ENCODE data around the gene MOCS2.

Gene MOCS2

DNA sequence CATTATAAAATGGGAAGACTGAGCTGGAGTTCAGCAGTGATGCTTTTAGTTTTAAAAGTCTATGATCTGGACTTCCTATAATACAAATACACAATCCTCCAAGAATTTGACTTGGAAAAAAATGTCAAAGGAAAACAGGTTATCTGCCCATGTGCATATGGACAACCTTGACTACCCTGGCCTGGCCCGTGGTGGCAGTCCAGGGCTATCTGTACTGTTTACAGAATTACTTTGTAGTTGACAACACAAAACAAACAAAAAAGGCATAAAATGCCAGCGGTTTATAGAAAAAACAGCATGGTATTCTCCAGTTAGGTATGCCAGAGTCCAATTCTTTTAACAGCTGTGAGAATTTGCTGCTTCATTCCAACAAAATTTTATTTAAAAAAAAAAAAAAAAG, 17.3 kb downstream of the MOCS2 start:
- H3K36me3 ChIP-seq (ENCODE audit: control insufficient read depth in 1 of 2, insufficient read depth in 2 of 2, low read length in 2 of 2), result peaks cover 9% of the 10 kb centered on the region in 2 donors
- no peak overlapping the region for H3K4me3 ChIP-seq (ENCODE audit: low read depth in 1 of 2, low read length in 2 of 2)
- H3K27ac ChIP-seq (ENCODE audit: low read length), result no peak overlapping the region
- H3K27me3 ChIP-seq (ENCODE audit: low read depth, low read length), result no peaks in the 10 kb centered on the region
- H3K4me1 ChIP-seq (ENCODE audit: control insufficient read depth in 1 of 2, insufficient read depth in 2 of 2, low read length in 2 of 2), result peaks cover 0 to 20% of the 10 kb centered on the region in 2 donors
- H3K9me3 ChIP-seq (ENCODE audit: control insufficient read depth in 1 of 2, low read length in 2 of 2), result no peaks in the 10 kb centered on the region

DNA sequence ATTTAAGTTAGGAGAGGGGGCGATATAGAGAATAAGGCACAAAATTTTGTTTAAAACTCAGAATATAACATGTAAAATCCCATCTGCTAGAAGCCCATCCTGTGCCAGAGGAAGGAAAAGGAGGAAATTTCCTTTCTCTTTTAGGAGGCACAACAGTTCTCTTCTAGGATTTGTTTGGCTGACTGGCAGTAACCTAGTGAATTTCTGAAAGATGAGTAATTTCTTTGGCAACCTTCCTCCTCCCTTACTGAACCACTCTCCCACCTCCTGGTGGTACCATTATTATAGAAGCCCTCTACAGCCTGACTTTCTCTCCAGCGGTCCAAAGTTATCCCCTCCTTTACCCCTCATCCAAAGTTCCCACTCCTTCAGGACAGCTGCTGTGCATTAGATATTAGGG, 18.3 kb downstream of the MOCS2 start:
- H3K4me1 ChIP-seq (ENCODE audit: control insufficient read depth in 1 of 2, insufficient read depth in 2 of 2, low read length in 2 of 2), result peaks cover 0 to 20% of the 10 kb centered on the region in 2 donors
- H3K4me3 ChIP-seq (ENCODE audit: low read depth in 1 of 2, low read length in 2 of 2), result no peak overlapping the region
- no peaks in the 10 kb centered on the region for H3K9me3 ChIP-seq (ENCODE audit: control insufficient read depth in 1 of 2, low read length in 2 of 2)
- peaks cover 0 to 5% of the 10 kb centered on the region in 2 donors for H3K36me3 ChIP-seq (ENCODE audit: control insufficient read depth in 1 of 2, insufficient read depth in 2 of 2, low read length in 2 of 2)
- H3K27ac ChIP-seq (ENCODE audit: low read length), result no peak overlapping the region
- no peaks in the 10 kb centered on the region for H3K27me3 ChIP-seq (ENCODE audit: low read depth, low read length)

DNA sequence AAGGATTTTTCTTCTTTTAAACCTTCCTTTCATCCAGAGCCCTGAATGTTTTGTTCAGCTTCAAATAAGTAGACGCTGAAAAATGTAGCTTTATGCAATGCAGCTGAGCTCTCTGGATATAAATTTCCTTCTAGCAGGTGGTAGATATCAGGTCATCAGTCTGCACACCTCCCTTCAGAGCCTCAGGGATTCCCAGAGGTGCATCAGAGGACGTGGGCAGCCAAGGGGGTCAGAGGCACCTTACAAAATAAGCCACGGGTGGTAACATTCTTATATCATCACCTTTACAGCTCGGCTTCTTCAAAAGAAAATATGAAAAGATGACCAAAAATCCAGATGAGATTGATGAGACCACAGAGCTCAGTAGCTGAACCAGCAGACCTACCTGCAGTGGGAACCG, 19.3 kb downstream of the MOCS2 start:
- Histone ChIP-seq H3K36me3 (ENCODE audit: control insufficient read depth in 1 of 2, insufficient read depth in 2 of 2, low read length in 2 of 2) (peaks cover 0 to 5% of the 10 kb centered on the region in 2 donors), H3K27me3 (ENCODE audit: low read depth, low read length) (no peaks in the 10 kb centered on the region), H3K4me1 (ENCODE audit: control insufficient read depth in 1 of 2, insufficient read depth in 2 of 2, low read length in 2 of 2) (peaks cover 0 to 18% of the 10 kb centered on the region in 2 donors), H3K27ac (ENCODE audit: low read length) (no peak overlapping the region), H3K4me3 (ENCODE audit: low read depth in 1 of 2, low read length in 2 of 2) (no peak overlapping the region), H3K9me3 (ENCODE audit: control insufficient read depth in 1 of 2, low read length in 2 of 2) (no peaks in the 10 kb centered on the region)

DNA sequence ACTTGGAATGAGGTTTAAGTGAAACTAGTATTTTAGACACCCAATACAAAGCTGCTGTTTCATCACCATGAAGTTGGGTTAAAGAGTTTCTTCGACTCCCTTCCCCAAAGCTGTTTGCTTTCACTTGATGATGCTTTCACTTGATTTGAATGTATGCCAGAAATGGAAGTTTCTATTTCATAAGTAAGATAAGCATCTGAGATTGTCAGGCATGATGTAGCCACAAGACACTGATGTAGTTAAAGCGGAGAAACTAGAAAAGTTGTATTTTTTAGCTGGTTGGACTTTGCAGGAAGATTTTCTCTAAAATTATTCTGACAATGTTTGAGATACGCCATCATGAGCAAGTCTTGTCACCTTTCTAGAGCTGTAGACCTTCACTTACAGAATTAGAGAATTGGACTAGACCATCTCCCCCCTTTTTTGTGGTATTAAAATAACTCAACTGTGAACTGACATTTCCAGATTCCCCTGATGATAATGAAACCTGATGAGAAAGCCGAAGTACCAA, 20.0 kb downstream of the MOCS2 start:
- no peaks in the 10 kb centered on the region for H3K27me3 ChIP-seq (ENCODE audit: low read depth, low read length)
- H3K9me3 ChIP-seq (ENCODE audit: control insufficient read depth in 1 of 2, low read length in 2 of 2), result no peaks in the 10 kb centered on the region
- peaks cover 0 to 13% of the 10 kb centered on the region in 2 donors for H3K4me1 ChIP-seq (ENCODE audit: control insufficient read depth in 1 of 2, insufficient read depth in 2 of 2, low read length in 2 of 2)
- H3K36me3 ChIP-seq (ENCODE audit: control insufficient read depth in 1 of 2, insufficient read depth in 2 of 2, low read length in 2 of 2), result peaks cover 0 to 5% of the 10 kb centered on the region in 2 donors
- H3K27ac ChIP-seq (ENCODE audit: low read length), result no peak overlapping the region
- no peak overlapping the region for H3K4me3 ChIP-seq (ENCODE audit: low read depth in 1 of 2, low read length in 2 of 2)

DNA sequence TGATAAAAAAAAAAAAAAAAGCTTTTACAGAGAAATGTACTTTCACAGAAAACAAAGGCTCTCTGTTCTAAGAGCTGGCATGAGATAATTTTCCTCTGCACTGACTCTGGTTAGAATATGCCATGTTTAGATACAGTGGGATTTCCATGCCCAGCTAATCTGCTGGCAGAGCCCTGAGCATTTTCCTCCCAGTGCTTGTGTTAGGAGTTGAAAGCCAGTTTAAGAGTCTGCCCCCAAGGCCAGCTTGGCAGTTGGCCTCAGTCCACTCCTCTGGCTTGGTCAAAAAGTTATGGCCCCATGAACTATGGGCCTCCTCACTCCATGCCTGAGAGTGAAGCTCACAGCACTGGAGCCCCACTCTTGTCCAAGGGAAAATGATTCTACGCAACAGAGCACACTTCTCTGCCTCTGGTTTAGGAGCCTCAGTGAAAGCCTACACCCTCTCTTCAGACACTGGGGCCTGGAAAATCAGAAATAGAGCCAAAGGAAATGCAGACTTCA, 21.9 kb downstream of the MOCS2 start:
- no peak overlapping the region for H3K27ac ChIP-seq (ENCODE audit: low read length)
- no peaks in the 10 kb centered on the region for H3K27me3 ChIP-seq (ENCODE audit: low read depth, low read length)
- H3K9me3 ChIP-seq (ENCODE audit: control insufficient read depth in 1 of 2, low read length in 2 of 2), result no peaks in the 10 kb centered on the region
- no peak overlapping the region for H3K4me3 ChIP-seq (ENCODE audit: low read depth in 1 of 2, low read length in 2 of 2)
- H3K36me3 ChIP-seq (ENCODE audit: control insufficient read depth in 1 of 2, insufficient read depth in 2 of 2, low read length in 2 of 2), result peaks cover 0 to 5% of the 10 kb centered on the region in 2 donors
- H3K4me1 ChIP-seq (ENCODE audit: control insufficient read depth in 1 of 2, insufficient read depth in 2 of 2, low read length in 2 of 2), result peaks cover 0 to 13% of the 10 kb centered on the region in 2 donors

DNA sequence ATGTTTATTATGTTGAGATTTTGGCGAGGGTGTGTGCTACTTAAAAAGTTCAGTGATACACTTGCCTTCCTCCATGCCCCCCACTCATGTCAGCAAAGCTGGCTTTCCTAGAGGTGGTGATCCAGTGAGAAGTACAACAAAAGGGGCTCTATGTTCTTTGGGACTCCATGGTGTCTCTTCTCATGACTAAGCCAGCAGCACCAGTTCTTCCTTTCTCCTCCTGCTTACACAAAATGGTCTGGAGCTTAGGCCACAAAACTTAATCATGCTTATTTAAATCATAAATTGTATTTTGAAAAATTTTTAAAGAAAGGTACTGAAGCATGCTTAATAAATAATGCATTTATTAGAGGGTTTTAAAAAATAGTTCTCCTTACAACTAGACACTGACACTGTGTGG, 22.4 kb downstream of the MOCS2 start:
- H3K27me3 ChIP-seq (ENCODE audit: low read depth, low read length), result no peaks in the 10 kb centered on the region
- H3K4me1 ChIP-seq (ENCODE audit: control insufficient read depth in 1 of 2, insufficient read depth in 2 of 2, low read length in 2 of 2), result peaks cover 0 to 13% of the 10 kb centered on the region in 2 donors
- H3K27ac ChIP-seq (ENCODE audit: low read length), result no peak overlapping the region
- no peaks in the 10 kb centered on the region for H3K9me3 ChIP-seq (ENCODE audit: control insufficient read depth in 1 of 2, low read length in 2 of 2)
- H3K4me3 ChIP-seq (ENCODE audit: low read depth in 1 of 2, low read length in 2 of 2), result no peak overlapping the region
- H3K36me3 ChIP-seq (ENCODE audit: control insufficient read depth in 1 of 2, insufficient read depth in 2 of 2, low read length in 2 of 2), result peaks cover 0 to 4% of the 10 kb centered on the region in 2 donors

DNA sequence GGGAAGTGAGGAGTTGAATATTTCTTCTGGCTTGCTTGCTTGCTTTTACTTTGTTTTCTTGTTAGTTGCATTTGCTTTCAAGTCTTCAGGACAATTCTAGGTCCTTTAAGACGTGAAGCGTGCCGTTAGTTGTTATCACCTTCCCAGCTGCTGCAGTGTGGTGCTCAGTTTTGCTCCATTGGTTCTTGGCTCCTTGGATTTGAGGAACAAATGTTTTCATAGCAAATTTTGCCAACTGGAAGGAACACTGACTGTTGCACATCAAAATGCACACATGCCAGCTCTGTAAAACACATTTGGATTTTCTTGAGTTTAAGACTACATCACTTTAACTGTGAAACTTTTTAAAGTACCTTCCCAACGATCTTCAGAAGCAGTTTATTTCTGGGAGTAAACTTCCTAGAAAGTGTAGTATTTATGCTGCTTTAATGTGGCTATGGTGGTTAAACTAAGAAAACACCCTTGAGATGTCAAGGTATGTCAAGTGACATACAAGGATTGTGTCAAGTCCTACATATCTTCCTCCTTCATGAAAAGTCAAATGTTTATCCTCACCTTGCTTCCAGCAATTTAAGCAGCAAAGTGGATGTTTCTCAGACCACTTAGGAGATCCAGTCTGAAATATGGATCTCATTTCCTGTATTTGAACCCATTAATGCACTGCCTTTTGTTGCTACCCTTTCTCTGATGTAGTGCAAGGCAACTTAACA, 24.9 kb downstream of the MOCS2 start:
- H3K9me3 ChIP-seq (ENCODE audit: control insufficient read depth in 1 of 2, low read length in 2 of 2), result no peaks in the 10 kb centered on the region
- no peaks in the 10 kb centered on the region for H3K27me3 ChIP-seq (ENCODE audit: low read depth, low read length)
- H3K4me3 ChIP-seq (ENCODE audit: low read depth in 1 of 2, low read length in 2 of 2), result no peak overlapping the region
- no peaks in the 10 kb centered on the region for H3K36me3 ChIP-seq (ENCODE audit: control insufficient read depth in 1 of 2, insufficient read depth in 2 of 2, low read length in 2 of 2)
- no peaks in the 10 kb centered on the region for H3K4me1 ChIP-seq (ENCODE audit: control insufficient read depth in 1 of 2, insufficient read depth in 2 of 2, low read length in 2 of 2)
- H3K27ac ChIP-seq (ENCODE audit: low read length), result no peak overlapping the region

DNA sequence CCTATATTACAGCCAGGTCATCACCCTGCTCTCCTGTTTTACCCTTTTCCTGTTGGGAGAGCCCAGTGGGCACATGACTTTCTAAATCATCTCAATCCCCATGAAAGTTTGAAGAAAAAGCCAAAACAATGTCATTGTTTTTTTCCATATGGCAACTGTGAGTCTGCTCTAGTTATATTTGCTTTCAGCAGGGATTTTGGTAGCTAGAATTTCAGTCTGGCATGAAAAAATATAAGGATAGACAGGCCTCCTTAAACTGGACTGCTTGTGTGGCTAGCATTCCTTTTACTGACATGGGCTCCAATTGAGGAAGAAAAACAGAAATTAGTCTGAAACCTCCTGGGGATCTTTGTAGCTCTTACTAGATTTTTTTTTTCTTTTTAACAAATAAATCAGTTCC, 25.6 kb downstream of the MOCS2 start:
- no peak overlapping the region for H3K4me3 ChIP-seq (ENCODE audit: low read depth in 1 of 2, low read length in 2 of 2)
- H3K36me3 ChIP-seq (ENCODE audit: control insufficient read depth in 1 of 2, insufficient read depth in 2 of 2, low read length in 2 of 2), result no peaks in the 10 kb centered on the region

DNA sequence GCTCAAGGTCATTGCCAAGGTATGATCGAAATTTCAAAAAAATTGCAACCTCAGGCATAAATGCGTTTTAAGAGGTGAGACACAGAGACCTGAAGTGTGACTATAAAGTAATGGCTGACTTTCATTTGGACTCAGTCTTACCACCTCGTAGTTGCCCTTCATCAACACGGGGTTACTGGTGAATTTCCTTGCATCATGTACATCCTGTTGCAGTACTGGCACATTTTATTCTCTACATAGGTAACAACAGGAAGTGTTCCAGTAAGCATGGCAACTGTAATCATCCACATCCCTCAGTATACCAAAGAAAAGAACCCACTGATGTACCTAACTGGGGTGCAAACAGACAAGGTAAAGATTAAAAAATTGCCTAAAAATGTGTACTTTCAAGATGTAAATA, 29.3 kb downstream of the MOCS2 start:
- Histone ChIP-seq H3K36me3 (ENCODE audit: control insufficient read depth in 1 of 2, insufficient read depth in 2 of 2, low read length in 2 of 2) (peaks cover 0 to 4% of the 10 kb centered on the region in 2 donors), H3K9me3 (ENCODE audit: control insufficient read depth in 1 of 2, low read length in 2 of 2) (no peaks in the 10 kb centered on the region), H3K27ac (ENCODE audit: low read length) (no peak overlapping the region), H3K4me1 (ENCODE audit: control insufficient read depth in 1 of 2, insufficient read depth in 2 of 2, low read length in 2 of 2) (no peaks in the 10 kb centered on the region), H3K4me3 (ENCODE audit: low read depth in 1 of 2, low read length in 2 of 2) (no peak overlapping the region), H3K27me3 (ENCODE audit: low read depth, low read length) (no peaks in the 10 kb centered on the region)

More for the DNA sequence above, 25.6 kb downstream of the MOCS2 start:
- no peak overlapping the region for H3K27ac ChIP-seq (ENCODE audit: low read length)
- no peaks in the 10 kb centered on the region for H3K4me1 ChIP-seq (ENCODE audit: control insufficient read depth in 1 of 2, insufficient read depth in 2 of 2, low read length in 2 of 2)
- H3K27me3 ChIP-seq (ENCODE audit: low read depth, low read length), result no peaks in the 10 kb centered on the region
- H3K9me3 ChIP-seq (ENCODE audit: control insufficient read depth in 1 of 2, low read length in 2 of 2), result no peaks in the 10 kb centered on the region

DNA sequence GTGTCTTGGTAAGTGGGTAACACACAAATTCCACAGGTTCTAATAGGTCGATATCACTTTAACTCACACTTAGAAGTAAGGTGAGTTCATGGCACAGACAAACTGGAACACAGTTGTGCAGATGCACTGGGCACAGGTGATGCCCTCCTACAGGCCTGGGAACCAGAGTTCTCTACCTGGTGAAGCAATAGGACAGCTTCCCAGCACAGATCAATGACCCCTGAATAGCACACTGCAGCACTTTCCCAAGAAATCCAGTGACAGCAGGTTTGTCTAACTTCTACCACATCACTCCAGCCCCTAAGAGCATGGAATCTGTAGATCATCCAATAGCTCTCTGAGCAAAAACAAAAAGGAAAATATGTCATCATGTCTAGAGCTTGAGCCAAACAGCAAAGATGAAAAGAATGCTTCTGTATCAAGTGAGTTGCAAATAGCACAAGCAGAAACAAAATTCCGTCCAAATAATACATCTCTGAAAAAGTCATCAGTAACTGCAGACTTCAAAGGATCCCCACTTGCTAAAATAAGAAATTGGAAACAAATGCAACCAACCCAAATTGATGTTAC, 33.5 kb downstream of the MOCS2 start:
- H3K27me3 ChIP-seq (ENCODE audit: low read depth, low read length), result no peaks in the 10 kb centered on the region
- H3K27ac ChIP-seq (ENCODE audit: low read length), result no peak overlapping the region
- peaks cover 0 to 4% of the 10 kb centered on the region in 2 donors for H3K36me3 ChIP-seq (ENCODE audit: control insufficient read depth in 1 of 2, insufficient read depth in 2 of 2, low read length in 2 of 2)
- no peaks in the 10 kb centered on the region for H3K4me1 ChIP-seq (ENCODE audit: control insufficient read depth in 1 of 2, insufficient read depth in 2 of 2, low read length in 2 of 2)
- no peak overlapping the region for H3K4me3 ChIP-seq (ENCODE audit: low read depth in 1 of 2, low read length in 2 of 2)
- no peaks in the 10 kb centered on the region for H3K9me3 ChIP-seq (ENCODE audit: control insufficient read depth in 1 of 2, low read length in 2 of 2)

DNA sequence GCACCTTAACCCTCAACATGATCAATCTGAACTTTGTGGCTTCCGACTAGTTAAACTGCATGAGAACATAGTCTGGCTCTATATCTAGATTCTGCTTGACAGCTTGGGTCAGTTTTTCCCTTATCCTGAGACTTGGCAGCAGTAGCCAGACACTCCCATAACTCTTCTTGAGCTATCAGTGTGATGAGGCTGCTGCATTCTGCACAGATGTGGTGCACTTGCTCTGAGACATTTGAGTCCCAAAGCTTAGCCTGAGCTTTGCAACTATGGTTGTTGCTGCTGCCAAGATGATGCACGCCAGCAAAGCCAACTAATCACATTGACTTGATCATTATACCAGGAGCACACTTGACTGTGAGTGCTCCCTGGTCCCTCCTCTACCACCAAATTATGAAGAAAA, 36.2 kb downstream of the MOCS2 start:
- peaks cover 0 to 4% of the 10 kb centered on the region in 2 donors for H3K36me3 ChIP-seq (ENCODE audit: control insufficient read depth in 1 of 2, insufficient read depth in 2 of 2, low read length in 2 of 2)
- H3K4me3 ChIP-seq (ENCODE audit: low read depth in 1 of 2, low read length in 2 of 2), result no peak overlapping the region
- no peaks in the 10 kb centered on the region for H3K4me1 ChIP-seq (ENCODE audit: control insufficient read depth in 1 of 2, insufficient read depth in 2 of 2, low read length in 2 of 2)
- H3K9me3 ChIP-seq (ENCODE audit: control insufficient read depth in 1 of 2, low read length in 2 of 2), result no peaks in the 10 kb centered on the region
- no peak overlapping the region for H3K27ac ChIP-seq (ENCODE audit: low read length)
- H3K27me3 ChIP-seq (ENCODE audit: low read depth, low read length), result no peaks in the 10 kb centered on the region

All from muscle layer of duodenum (tissue), 2 donors.